Activated naive CD4-positive, alpha-beta T cell treated with anti-CD3 and anti-CD28 coated beads, Interleukin-2, amount 10 ng/mL, durations not matched to agents 7 days and 5 days (primary cell): ENCODE data around the gene ULK4.
"Not testable (repeated sequence)": the region's sequence is repeated elsewhere in the genome, so short reads cannot be mapped to it uniquely, and the experiment has no call there.

Experiments used
- CTCF ChIA-PET: fragments of 350-600 bp; sonication (Branson Sonifier 250); formaldehyde crosslinking; loops from one replicate; lab custom pipeline; 2021; ENCODE audit warnings: antibody characterized with exemption; lab: Charles Lee
- DNase-seq: peaks from one replicate; pipeline ENCODE4 v3.0.0-alpha.2; 2020
- H3K27ac Mint-ChIP-seq: one replicate; pipeline ENCODE4 v1.8.0; 2021; ENCODE audit warnings: mild to moderate bottlenecking, moderate library complexity, mixed read lengths
- H3K27me3 Mint-ChIP-seq: one replicate; pipeline ENCODE4 v1.8.0; 2021; ENCODE audit warnings: mild to moderate bottlenecking, mixed read lengths
- H3K36me3 Mint-ChIP-seq: one replicate; pipeline ENCODE4 v1.8.0; 2021; ENCODE audit warnings: mixed read lengths
- H3K4me1 Mint-ChIP-seq: one replicate; pipeline ENCODE4 v1.8.0; 2021; ENCODE audit warnings: mixed read lengths
- H3K4me3 Mint-ChIP-seq: one replicate; pipeline ENCODE4 v1.8.0; 2021; ENCODE audit warnings: mild to moderate bottlenecking, moderate library complexity, mixed read lengths
- H3K9me3 Mint-ChIP-seq: one replicate; pipeline ENCODE4 v1.8.0; 2021; ENCODE audit warnings: mixed read lengths

ULK4 gene

GRCh38 chr3:41405466-41405865, 556.4 kb downstream of the ULK4 start:
- DNase-seq: no peak
- no peaks in the 10 kb centered on the region for H3K9me3 Mint-ChIP-seq
- H3K27me3 Mint-ChIP-seq: no peaks in the 10 kb centered on the region
- no peaks in the 10 kb centered on the region for H3K36me3 Mint-ChIP-seq
- no peak overlapping the region for H3K27ac Mint-ChIP-seq
- H3K4me1 Mint-ChIP-seq: no peaks in the 10 kb centered on the region
- H3K4me3 Mint-ChIP-seq: no peak overlapping the region
- CTCF ChIA-PET: no interaction called here

- H3K27ac Mint-ChIP-seq: no peak overlapping the region
- no peak overlapping the region for H3K4me3 Mint-ChIP-seq
- CTCF ChIA-PET: no interaction called here
- no peak for DNase-seq
- no peaks in the 10 kb centered on the region for H3K9me3 Mint-ChIP-seq
- no peaks in the 10 kb centered on the region for H3K36me3 Mint-ChIP-seq
- no peaks in the 10 kb centered on the region for H3K4me1 Mint-ChIP-seq
- H3K27me3 Mint-ChIP-seq: no peaks in the 10 kb centered on the region
Measured at GRCh38 chr3:41404582-41404981, 557.3 kb downstream of the ULK4 start.

GRCh38 chr3:41394896-41395295, 567.0 kb downstream of the ULK4 start:
- DNase-seq: no peak
- CTCF ChIA-PET: no interaction called here
- no peak overlapping the region for H3K27ac Mint-ChIP-seq
- no peaks in the 10 kb centered on the region for H3K9me3 Mint-ChIP-seq
- H3K4me1 Mint-ChIP-seq: no peaks in the 10 kb centered on the region
- no peaks in the 10 kb centered on the region for H3K27me3 Mint-ChIP-seq
- no peak overlapping the region for H3K4me3 Mint-ChIP-seq
- H3K36me3 Mint-ChIP-seq: no peaks in the 10 kb centered on the region

GRCh38 chr3:41370765-41371535, 591.0 kb downstream of the ULK4 start:
- H3K36me3 Mint-ChIP-seq, H3K4me1 Mint-ChIP-seq, H3K27me3 Mint-ChIP-seq, H3K4me3 Mint-ChIP-seq, DNase-seq, H3K9me3 Mint-ChIP-seq, CTCF ChIA-PET, H3K27ac Mint-ChIP-seq: not testable (repeated sequence)

GRCh38 chr3:41370307-41370706, 591.6 kb downstream of the ULK4 start:
- Mint-ChIP-seq H3K27ac (no peak overlapping the region), H3K9me3 (peaks cover 5% of the 10 kb centered on the region), H3K4me1 (no peaks in the 10 kb centered on the region), H3K4me3 (no peak overlapping the region), H3K27me3 (no peaks in the 10 kb centered on the region), H3K36me3 (no peaks in the 10 kb centered on the region)
- DNase-seq: no peak
- CTCF ChIA-PET: no interaction called here

DNA sequence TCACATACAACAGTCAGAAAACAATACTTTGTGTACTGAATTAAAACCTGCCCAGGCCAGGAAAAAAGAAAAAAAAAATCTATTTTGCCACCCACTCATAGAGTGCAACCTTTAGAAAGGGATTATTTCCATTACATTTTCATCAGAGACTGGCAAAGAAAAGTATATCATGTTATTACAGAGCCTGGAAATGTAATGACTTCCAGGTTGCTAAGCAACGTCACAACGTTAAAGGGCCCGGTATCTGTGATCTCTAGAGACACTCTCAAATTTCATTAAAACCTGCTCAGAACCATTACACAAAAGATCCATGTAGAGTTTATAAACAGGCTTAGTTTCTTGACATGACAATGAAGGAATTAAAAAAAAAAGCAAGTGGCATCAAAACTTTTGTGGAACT, 592.1 kb downstream of the ULK4 start:
- Mint-ChIP-seq H3K9me3 (peaks cover 5% of the 10 kb centered on the region), H3K4me1 (no peaks in the 10 kb centered on the region), H3K27me3 (no peaks in the 10 kb centered on the region), H3K27ac (no peak overlapping the region), H3K4me3 (no peak overlapping the region), H3K36me3 (no peaks in the 10 kb centered on the region)
- DNase-seq: no peak
- CTCF ChIA-PET: interaction anchor here (0.6 kb wide), 1 partner anchor 863 kb away, joined by 3 read pairs; no protein-coding TSS in a partner anchor

- Mint-ChIP-seq H3K36me3 (no peaks in the 10 kb centered on the region), H3K4me1 (no peaks in the 10 kb centered on the region), H3K27ac (no peak overlapping the region), H3K9me3 (no peaks in the 10 kb centered on the region), H3K27me3 (no peaks in the 10 kb centered on the region), H3K4me3 (no peak overlapping the region)
- no peak for DNase-seq
- CTCF ChIA-PET: no interaction called here
Measured at GRCh38 chr3:41365973-41366372, 595.9 kb downstream of the ULK4 start.

DNA sequence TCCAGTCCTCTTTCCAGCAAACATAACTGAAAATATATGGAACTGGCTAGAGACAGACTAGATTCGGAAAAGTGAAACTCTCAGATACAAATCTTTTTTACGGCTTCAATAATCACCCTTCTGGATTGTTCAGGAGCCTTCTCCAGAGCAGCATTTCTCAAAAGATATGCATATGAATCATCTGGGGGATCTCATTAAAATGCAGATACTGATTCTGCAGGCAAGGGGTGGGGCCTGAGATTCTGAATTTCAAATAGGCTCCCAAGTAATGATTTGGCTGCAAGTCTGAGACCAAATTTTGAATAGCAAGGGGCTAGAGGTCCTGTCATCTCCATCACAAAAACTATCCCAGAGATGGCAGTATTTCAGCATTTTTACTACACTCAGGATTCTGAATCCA, 597.2 kb downstream of the ULK4 start:
- Mint-ChIP-seq H3K9me3 (no peaks in the 10 kb centered on the region), H3K4me1 (no peaks in the 10 kb centered on the region), H3K27ac (no peak overlapping the region), H3K4me3 (no peak overlapping the region), H3K27me3 (no peaks in the 10 kb centered on the region), H3K36me3 (no peaks in the 10 kb centered on the region)
- DNase-seq: no peak
- CTCF ChIA-PET: no interaction called here

GRCh38 chr3:41363830-41364523, 597.9 kb downstream of the ULK4 start:
- H3K27ac Mint-ChIP-seq: no peak overlapping the region
- H3K4me3 Mint-ChIP-seq: no peak overlapping the region
- no peaks in the 10 kb centered on the region for H3K27me3 Mint-ChIP-seq
- H3K4me1 Mint-ChIP-seq: no peaks in the 10 kb centered on the region
- DNase-seq: no peak
- CTCF ChIA-PET: no interaction called here
- no peaks in the 10 kb centered on the region for H3K36me3 Mint-ChIP-seq
- H3K9me3 Mint-ChIP-seq: no peaks in the 10 kb centered on the region

GRCh38 chr3:41362638-41363559, 599.0 kb downstream of the ULK4 start:
- CTCF ChIA-PET: no interaction called here
- no peak overlapping the region for H3K27ac Mint-ChIP-seq
- no peaks in the 10 kb centered on the region for H3K27me3 Mint-ChIP-seq
- H3K4me3 Mint-ChIP-seq: no peak overlapping the region
- H3K36me3 Mint-ChIP-seq: no peaks in the 10 kb centered on the region
- H3K4me1 Mint-ChIP-seq: no peaks in the 10 kb centered on the region
- no peaks in the 10 kb centered on the region for H3K9me3 Mint-ChIP-seq
- DNase-seq: no peak

- Mint-ChIP-seq H3K36me3 (no peaks in the 10 kb centered on the region), H3K4me3 (no peak overlapping the region), H3K27me3 (no peaks in the 10 kb centered on the region)
Measured at GRCh38 chr3:41357271-41357670, 604.6 kb downstream of the ULK4 start.

DNA sequence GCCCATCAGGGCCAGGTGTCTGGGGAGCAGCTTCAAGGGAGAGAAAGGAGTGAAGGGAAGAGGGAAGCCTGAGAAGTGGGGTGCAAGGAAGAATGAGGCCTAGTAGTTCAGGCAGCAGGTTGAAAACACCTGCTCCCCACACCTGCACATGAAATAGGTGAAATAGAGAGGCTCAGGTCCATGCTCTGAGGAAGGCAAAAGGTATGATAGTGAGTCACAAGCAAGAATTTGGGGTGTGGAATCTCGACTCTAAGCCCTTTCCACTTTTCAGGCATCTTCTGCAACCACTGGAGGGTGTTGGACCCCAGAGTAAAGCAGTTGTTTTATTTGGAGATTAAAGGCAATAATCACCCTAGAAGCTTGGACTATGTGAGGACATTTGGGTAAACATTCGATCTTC, 605.1 kb downstream of the ULK4 start:
- no peaks in the 10 kb centered on the region for H3K4me1 Mint-ChIP-seq
- H3K9me3 Mint-ChIP-seq: no peaks in the 10 kb centered on the region
- no peaks in the 10 kb centered on the region for H3K36me3 Mint-ChIP-seq
- no peak overlapping the region for H3K27ac Mint-ChIP-seq
- DNase-seq: no peak
- CTCF ChIA-PET: no interaction called here
- no peaks in the 10 kb centered on the region for H3K27me3 Mint-ChIP-seq
- H3K4me3 Mint-ChIP-seq: no peak overlapping the region

More at GRCh38 chr3:41357271-41357670, 604.6 kb downstream of the ULK4 start:
- no peak overlapping the region for H3K27ac Mint-ChIP-seq
- H3K4me1 Mint-ChIP-seq: no peaks in the 10 kb centered on the region
- no peak for DNase-seq
- CTCF ChIA-PET: no interaction called here
- no peaks in the 10 kb centered on the region for H3K9me3 Mint-ChIP-seq

GRCh38 chr3:41352510-41352909, 609.4 kb downstream of the ULK4 start:
- Mint-ChIP-seq H3K4me3 (no peak overlapping the region), H3K27me3 (no peaks in the 10 kb centered on the region), H3K4me1 (no peaks in the 10 kb centered on the region), H3K27ac (no peak overlapping the region), H3K36me3 (no peaks in the 10 kb centered on the region), H3K9me3 (no peaks in the 10 kb centered on the region)
- no peak for DNase-seq
- CTCF ChIA-PET: no interaction called here

DNA sequence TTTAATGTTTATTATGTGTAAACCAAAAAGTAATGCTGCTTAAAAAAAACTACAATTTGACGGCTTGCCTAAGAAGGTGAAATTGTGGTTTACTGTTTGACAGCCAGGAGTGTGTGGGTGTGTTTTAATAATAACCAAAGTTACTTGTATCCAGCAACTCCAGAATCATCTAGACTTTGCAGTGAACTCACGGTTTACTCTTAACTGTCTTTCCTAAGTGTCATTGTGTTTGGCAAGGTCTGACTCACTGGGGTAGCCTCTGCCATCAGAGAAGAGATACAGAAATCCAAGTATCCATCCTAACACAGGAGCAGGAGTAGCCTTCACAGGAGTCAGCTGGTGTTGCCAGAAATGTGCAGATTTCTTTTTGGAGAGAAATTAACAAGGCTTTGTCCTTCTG, 611.5 kb downstream of the ULK4 start:
- Mint-ChIP-seq H3K27ac (no peak overlapping the region), H3K27me3 (no peaks in the 10 kb centered on the region), H3K4me1 (no peaks in the 10 kb centered on the region), H3K9me3 (no peaks in the 10 kb centered on the region), H3K4me3 (no peak overlapping the region), H3K36me3 (no peaks in the 10 kb centered on the region)
- CTCF ChIA-PET: no interaction called here
- no peak for DNase-seq
